Right forelimb (tissue), 1 donor: ENCODE data around the gene SNAPIN.

Experiments
- DNase-seq: peaks from one replicate; pipeline ENCODE4 v3.0.0-alpha.2; 2018

SNAPIN gene

GRCh38 chr1:153679337-153680119, 21.0 kb downstream of the SNAPIN start:
- DNase-seq: peak; percentile 56

DNA sequence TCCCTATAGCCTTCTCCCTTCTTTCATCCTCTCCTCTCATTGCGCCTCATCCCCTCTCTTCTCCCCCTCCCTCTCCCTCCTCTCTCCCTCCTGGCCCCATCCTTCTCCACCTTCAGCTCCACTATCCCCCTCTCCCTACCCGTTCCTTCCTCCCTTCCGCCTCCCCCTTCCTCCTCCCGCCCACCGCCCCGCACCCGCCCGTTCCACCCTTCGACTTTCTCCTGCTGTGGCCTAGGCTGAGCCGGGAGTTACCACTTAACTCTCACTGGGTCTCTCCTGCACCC, 21.6 kb downstream of the SNAPIN start:
- DNase-seq: no peak

DNA sequence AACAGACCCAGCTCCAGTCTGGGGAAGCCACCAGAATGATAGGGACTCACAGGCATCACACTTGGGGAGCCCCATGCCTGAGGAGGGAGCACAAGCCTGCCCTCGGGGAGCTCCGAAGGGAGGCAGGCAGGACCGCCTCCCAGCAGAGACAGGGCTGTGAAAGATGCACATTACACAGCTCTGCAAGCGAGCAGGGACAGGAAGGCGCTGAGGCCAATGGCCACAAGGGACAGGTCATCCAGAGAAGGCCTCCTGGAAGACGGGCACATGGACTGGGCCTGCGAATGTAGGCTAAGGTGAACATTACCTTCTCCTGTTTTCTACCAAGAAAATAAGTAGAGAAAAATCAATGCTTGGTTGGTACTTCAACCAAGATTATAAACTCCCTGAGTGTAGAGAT, 24.2 kb downstream of the SNAPIN start:
- DNase-seq: no peak

- no peak for DNase-seq
Measured at GRCh38 chr1:153683854-153684253, 25.4 kb downstream of the SNAPIN start.

GRCh38 chr1:153684892-153685291, 26.4 kb downstream of the SNAPIN start:
- no peak for DNase-seq

- no peak for DNase-seq
Measured at GRCh38 chr1:153685544-153686340, 27.2 kb downstream of the SNAPIN start.

DNA sequence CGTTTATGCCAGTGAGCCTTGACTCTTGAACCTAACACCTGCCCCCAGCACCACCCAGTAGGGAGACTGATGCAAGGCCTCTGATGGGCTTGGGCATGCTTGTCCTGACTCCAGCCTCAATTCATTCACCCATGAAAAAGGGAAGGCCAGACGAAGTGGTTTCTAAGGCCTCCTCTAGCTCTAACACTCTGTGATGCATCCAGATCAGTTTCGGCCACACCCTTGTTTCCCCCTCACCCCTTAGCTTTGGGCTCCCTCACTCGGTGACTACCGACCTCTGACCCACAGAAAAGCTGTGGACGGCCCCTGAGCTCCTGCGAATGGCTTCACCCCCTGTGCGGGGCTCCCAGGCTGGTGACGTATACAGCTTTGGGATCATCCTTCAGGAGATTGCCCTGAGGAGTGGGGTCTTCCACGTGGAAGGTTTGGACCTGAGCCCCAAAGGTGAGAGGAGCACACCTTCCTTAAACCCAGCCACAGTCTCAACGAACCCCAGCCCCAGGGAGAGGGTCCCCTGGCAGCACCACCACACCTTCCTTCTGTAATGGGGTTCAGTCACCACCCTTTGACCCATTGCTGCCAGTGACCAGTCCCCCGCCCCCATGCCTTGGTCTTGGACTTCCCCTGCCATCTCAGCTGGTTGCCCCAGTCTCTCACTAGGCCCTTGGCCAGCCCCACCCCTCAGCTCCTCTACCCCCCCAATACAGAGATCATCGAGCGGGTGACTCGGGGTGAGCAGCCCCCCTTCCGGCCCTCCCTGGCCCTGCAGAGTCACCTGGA, 29.0 kb downstream of the SNAPIN start:
- DNase-seq: no peak

DNA sequence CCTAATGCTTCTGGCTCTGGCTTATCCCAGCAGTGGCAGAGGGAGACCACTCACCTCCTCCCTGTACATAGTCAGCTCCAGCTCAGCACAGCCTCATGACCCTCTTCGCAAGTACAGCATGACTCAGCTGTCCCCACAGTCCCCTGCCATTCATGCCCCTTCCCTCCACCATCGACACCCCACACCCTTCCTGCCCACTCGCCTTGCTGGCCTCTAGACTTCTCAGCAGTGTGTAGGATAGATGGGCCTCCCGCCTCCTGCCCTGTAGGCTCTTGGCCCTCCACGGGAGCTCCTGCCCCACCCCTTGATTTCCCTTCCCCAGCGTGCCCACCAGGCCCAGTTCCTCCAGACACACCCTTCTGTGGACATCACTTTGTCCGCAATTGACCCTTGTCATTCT, 29.8 kb downstream of the SNAPIN start:
- no peak for DNase-seq

DNA sequence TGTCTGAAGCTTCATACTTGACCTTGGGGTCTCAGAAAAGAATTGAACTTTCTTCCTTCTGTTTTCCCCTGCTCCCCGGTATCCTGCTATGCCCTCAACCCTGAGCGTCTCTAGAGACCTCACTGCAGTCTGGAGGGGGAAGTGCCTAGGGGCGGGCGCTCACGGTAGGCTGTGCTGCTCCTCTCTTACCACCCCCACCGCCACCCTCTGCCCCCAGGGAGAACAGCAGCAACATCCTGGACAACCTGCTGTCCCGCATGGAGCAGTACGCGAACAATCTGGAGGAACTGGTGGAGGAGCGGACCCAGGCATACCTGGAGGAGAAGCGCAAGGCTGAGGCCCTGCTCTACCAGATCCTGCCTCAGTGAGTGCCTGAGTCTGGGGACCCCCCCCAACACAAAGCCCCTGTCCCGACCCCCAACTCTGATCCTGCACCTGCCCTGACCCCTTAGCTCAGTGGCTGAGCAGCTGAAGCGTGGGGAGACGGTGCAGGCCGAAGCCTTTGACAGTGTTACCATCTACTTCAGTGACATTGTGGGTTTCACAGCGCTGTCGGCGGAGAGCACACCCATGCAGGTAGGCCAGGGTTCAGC, 30.3 kb downstream of the SNAPIN start:
- DNase-seq: no peak

GRCh38 chr1:153693466-153693865, 35.0 kb downstream of the SNAPIN start:
- DNase-seq: no peak

- no peak for DNase-seq
Measured at GRCh38 chr1:153696741-153697140, 38.2 kb downstream of the SNAPIN start.

GRCh38 chr1:153697191-153698019, 38.9 kb downstream of the SNAPIN start:
- peak; percentile 58 for DNase-seq

GRCh38 chr1:153698020-153698922, 39.8 kb downstream of the SNAPIN start:
- DNase-seq: peak; percentile 75

DNA sequence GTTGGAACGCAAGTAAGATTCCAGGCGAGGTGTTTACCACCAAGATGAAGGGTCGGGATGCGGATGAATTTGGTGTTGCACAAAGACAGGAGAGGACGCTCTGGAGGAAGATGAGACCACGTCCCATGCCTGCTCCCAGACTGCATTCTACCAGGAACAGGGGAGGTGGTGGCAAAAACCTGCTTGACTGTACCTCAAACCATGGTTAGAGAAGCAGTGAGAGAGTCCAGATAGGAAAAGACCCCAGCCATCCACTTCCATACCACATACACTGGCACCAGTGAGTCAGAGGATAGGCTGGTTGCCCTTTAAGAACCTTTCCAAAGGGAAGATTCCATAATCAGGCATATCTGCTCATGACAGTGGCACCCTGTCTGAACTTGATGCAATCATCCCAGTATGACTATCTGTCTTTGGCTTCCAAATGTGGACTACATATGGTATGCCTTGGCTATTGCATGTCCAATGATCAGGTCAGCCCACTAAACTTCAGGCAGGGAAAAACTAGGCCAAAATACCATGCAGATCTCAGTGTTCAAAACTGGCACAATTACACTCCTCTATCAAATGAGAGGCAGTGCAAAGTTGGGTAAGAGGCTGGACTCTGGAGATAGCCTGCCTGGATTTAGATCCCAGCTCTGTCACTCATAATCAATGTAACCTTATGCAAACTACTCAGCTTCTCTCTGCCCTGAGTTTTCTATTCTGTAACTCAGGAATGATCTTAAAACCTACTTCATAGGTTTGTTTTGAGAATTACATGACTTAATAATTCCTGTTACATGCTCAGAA, 40.6 kb downstream of the SNAPIN start:
- no peak for DNase-seq

DNA sequence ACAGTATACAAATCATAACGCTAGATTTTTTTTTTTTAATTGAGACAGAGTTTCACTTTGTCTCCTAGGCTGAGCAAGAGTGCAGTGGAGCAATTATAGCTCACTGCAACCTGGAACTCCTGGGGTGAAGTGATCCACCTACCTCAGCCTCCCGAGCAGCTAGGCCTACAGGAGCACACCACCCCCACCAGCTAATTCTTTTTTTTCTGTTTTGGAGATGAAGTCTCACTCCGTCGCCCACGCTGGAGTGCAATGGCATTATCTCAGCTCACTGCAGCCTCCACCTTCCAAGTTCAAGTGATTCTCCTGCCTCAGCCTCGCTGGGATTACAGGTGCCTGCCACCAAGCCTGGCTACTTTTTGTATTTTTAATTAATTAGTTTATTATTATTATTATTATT, 41.3 kb downstream of the SNAPIN start:
- DNase-seq: no peak

- DNase-seq: no peak
Measured at GRCh38 chr1:153705484-153705883, 47.0 kb downstream of the SNAPIN start.

DNA sequence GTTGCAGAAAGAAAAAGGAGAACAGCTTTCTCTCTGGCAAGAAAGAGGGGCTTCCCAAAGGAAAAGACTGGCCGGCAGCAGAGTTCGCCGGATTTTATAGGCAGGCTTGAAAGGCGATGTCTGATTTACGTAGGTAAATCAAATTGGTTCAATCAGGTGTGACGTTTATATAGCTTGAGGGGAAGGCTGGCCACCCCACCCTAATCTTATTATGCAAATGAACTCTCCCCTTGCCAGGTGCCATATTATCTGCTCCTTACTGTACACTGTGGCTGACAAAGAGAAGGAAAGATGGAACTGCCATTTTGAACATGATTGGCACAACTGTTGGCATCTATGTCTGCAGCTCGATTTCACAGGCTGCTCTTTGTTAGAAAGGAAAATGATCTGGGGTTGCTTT, 52.5 kb downstream of the SNAPIN start:
- DNase-seq: no peak
